Skeletal muscle satellite cell (primary cell): Measurements from ENCODE around the gene SMIM10L2A.
"Not testable (repeated sequence)": the region's sequence is repeated elsewhere in the genome, so short reads cannot be mapped to it uniquely, and the experiment has no call there.

Source experiments
- H3K27me3 ChIP-seq: 2 replicates; pipeline ENCODE4 v1.7.0; 2013; ENCODE audit warnings: low read length; ENCODE audit not compliant: control insufficient read depth, insufficient read depth
- H3K36me3 ChIP-seq: 2 replicates; pipeline ENCODE4 v1.7.0; 2013; ENCODE audit warnings: mild to moderate bottlenecking, control low read depth, low read length; ENCODE audit not compliant: insufficient read depth
- H3K4me1 ChIP-seq: 2 replicates; pipeline ENCODE4 v1.7.0; 2013; ENCODE audit warnings: low read length; ENCODE audit not compliant: control insufficient read depth, insufficient read depth
- H3K4me2 ChIP-seq: 2 replicates; pipeline ENCODE4 v1.7.0; 2013; ENCODE audit warnings: mild to moderate bottlenecking, low read length
- H3K4me3 ChIP-seq: 2 replicates; pipeline ENCODE4 v1.7.0; 2013; ENCODE audit warnings: low read length
- H3K9ac ChIP-seq: 2 replicates; pipeline ENCODE4 v1.7.0; 2013; ENCODE audit warnings: mild to moderate bottlenecking, low read depth, low read length, moderate library complexity
- H3K9me3 ChIP-seq: replicated peaks from 2 replicates; pipeline ENCODE4 v1.7.0; 2013; ENCODE audit warnings: mild to moderate bottlenecking, control low read depth, low read length

Gene SMIM10L2A

DNA sequence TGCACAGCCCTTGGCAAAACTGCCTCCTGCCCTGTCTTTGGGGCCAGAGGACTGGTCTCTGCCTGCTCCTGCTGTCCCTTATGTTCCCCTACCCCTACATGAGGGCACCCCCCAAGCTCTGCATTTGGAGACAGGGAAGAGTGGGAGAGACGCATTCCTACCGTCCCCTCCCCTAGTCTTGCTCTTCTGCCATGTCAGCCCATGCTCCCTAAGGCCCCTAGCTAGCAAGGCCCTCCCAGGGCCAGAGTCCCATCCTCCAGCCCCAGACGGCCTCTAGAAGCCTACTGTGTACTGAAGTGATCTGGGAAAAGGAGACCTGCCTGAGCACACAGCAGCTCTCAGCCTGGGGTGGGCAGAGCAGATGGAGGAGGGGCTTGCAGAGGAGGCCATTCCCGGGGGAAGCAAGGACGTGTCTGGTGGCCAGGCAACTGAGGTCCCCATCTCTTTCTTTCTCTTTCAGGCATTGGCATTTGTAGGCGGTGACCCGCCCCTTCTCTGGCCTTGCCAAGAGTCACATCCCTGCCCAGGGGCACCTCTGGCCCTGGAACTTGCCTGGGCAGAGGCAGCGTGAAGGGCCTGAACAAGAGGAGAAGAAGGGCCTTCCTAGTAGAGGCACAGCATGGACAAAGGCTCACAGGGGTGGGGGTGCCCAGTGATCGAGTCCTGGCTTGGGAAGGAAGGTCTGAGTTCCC, 1.6 kb downstream of the SMIM10L2A start:
- not testable (repeated sequence) for H3K4me3 ChIP-seq, H3K9me3 ChIP-seq, H3K9ac ChIP-seq, H3K36me3 ChIP-seq, H3K27me3 ChIP-seq, H3K4me2 ChIP-seq, H3K4me1 ChIP-seq

DNA sequence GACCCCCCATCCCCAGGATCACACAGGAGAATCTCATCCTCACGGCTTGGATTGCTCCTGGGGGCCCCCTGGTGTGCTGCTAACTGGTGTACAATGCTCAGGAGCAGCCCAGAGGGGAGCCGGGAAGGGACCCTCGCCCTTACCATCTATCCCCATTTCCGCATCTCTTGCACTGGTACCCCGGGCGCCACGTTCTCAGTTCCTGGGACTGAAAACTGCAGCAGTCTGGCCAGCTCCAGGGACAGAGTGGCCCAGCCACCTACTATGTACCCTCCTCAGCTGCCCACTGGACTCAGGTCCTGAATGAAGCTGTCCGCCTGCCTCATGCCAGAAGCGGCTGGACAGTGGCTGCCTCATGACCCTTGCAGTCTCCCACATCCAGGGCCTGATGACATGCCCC, 2.7 kb downstream of the SMIM10L2A start:
- H3K36me3 ChIP-seq: no peaks in the 10 kb centered on the region
- H3K27me3 ChIP-seq: peaks cover 7% of the 10 kb centered on the region
- H3K4me2 ChIP-seq: no peak overlapping the region
- no peaks in the 10 kb centered on the region for H3K9me3 ChIP-seq
- H3K9ac ChIP-seq: no peak overlapping the region
- H3K4me1 ChIP-seq: no peaks in the 10 kb centered on the region
- H3K4me3 ChIP-seq: no peak overlapping the region

DNA sequence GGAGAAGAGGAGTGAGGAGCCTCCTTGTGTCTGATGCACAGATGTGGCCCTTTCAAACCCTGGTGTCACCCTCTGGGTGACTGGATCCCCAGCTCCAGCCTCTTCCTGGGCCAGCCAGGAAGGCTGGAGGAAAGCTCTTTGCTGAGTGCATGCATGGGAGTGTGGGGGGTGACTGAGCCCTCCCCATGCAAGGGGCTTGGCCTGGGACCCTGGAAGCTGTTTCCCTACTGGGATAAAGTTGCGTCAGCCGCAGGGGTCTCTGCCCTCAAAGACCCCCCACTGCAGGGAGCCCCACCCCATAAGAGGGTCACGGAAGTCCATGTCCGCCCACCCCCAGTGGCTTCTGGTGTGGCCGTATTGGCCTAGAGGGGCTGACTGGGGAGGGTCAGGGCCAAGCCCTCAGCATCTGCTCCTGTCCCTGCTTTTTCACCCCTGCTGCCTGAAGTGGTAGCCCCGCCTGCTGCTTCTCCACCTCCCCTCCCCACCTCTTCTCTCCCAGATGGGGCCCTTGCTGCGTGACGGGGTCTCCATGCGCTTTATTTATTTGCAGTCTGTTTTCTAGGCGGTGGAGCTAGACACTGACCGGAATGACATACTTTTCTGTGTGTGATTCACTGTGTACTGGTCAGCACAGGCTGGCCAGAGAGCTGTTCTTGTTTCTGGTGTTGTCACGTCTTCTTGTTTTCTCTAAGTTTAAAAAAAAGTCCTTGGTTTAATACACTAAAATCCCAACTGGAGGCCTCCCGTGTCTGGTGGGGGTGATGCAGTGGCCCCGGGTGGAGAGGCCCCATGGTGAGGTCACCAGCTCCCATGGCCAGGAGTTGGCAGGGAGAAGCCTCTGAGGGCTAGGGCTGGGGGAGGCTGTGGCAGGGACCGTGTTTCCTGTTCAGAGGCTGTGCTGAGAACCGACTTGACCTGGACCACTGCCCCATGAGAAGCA, 3.6 kb downstream of the SMIM10L2A start:
- Histone ChIP-seq H3K27me3 (peaks cover 7% of the 10 kb centered on the region), H3K9ac (no peak overlapping the region), H3K4me1 (no peaks in the 10 kb centered on the region), H3K9me3 (no peaks in the 10 kb centered on the region), H3K4me2 (no peak overlapping the region), H3K4me3 (no peak overlapping the region), H3K36me3 (no peaks in the 10 kb centered on the region)

DNA sequence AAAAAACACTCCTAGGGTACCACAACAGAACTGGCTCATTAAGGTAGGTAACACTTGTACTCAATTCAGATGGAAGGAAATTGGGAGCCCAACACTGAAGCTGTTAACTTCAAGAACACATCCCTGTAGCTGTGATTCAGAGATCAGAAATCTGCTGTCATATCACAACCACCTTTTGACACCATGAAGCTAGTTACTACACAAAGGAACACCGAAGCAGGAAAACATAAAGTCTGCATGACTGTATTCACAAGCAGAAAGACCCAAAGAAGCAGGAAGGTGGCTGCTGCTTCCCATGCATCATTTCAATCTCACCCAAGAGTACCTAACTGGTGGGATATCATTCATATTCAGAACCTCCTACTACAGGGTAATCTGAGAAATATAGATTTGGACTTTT, 7.7 kb downstream of the SMIM10L2A start:
- H3K4me2 ChIP-seq: no peak overlapping the region
- no peaks in the 10 kb centered on the region for H3K4me1 ChIP-seq
- H3K36me3 ChIP-seq: no peaks in the 10 kb centered on the region
- no peak overlapping the region for H3K4me3 ChIP-seq
- no peak overlapping the region for H3K9ac ChIP-seq
- no peaks in the 10 kb centered on the region for H3K9me3 ChIP-seq
- H3K27me3 ChIP-seq: peaks cover 7% of the 10 kb centered on the region

DNA sequence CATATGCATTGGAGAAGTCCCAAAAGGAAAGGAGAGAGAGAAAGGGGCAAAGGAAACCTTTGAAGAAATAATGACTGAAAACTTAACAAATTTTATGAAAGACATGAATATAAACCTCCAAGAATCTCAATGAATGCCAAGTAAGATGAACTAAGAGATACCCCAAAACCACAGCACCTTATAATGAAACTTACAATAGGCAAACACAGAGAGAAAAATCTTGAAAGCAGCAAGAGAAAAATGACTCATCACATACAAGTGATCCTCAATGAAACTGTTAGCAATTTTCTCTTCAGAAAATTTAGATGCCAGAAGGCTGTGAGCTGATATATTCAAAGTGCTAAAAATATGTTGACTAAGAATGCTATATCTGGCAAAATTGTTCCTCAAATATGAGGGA, 10.1 kb downstream of the SMIM10L2A start:
- Histone ChIP-seq H3K27me3 (peaks cover 3% of the 10 kb centered on the region), H3K4me1 (no peaks in the 10 kb centered on the region), H3K9ac (no peak overlapping the region), H3K36me3 (no peaks in the 10 kb centered on the region), H3K4me3 (no peak overlapping the region), H3K9me3 (no peaks in the 10 kb centered on the region), H3K4me2 (no peak overlapping the region)

DNA sequence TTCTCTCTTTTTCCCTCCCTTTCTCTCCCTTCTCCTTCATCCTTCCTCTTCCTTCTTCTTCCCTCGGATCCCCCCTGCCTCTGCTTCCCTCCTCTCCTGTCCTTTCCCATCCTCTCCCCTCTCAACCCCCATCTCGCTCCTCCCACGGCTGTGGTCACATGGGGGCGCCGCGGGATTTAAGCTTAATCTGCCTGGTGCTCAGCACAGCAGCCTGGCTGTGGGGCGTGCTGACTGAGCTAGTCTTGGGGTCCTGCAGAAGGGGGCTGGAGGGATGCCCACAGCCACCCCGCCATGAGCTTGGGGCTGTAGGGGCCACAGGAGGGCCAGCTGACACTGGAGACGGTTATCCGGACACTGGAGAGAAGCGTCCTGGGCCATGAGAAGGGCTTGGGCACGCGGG, 10.7 kb downstream of the SMIM10L2A start:
- no peak overlapping the region for H3K4me2 ChIP-seq
- H3K4me3 ChIP-seq: no peak overlapping the region
- no peaks in the 10 kb centered on the region for H3K4me1 ChIP-seq
- no peaks in the 10 kb centered on the region for H3K27me3 ChIP-seq
- H3K9me3 ChIP-seq: no peaks in the 10 kb centered on the region
- no peak overlapping the region for H3K9ac ChIP-seq
- H3K36me3 ChIP-seq: no peaks in the 10 kb centered on the region

DNA sequence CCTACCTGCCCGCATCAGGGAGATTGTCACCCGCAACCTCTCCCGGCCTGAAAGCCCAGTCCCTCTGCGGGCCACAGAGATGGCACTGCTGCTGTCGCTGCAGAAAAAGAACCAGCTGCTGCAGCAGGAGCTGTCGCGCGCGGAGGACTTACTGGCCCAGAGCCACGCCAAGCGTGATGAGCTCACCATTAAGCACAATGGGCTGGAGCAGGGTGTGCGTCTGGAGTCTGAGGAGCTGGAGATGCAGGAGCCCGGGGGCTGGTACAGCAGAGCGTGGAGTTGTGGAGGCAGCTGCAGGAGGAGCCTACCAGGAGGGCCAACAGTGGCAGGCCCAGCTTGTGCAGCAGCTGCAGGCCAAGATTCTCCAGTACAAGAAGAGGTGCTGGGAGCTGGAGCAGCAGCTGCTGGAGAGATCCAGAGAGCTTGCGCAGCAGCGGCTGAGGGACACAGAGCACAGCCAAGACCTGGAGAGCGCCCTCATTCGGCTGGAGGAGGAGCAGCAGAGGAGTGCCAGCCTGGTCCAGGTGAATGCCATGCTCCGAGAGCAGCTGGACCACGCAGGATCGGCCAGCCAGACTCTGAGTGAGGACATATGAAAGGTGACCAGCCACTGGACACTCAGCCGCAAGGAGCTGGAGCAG, 11.3 kb downstream of the SMIM10L2A start:
- Histone ChIP-seq H3K27me3 (no peaks in the 10 kb centered on the region), H3K4me3 (no peak overlapping the region), H3K36me3 (no peaks in the 10 kb centered on the region), H3K9ac (no peak overlapping the region), H3K9me3 (no peaks in the 10 kb centered on the region), H3K4me2 (no peak overlapping the region), H3K4me1 (no peaks in the 10 kb centered on the region)

DNA sequence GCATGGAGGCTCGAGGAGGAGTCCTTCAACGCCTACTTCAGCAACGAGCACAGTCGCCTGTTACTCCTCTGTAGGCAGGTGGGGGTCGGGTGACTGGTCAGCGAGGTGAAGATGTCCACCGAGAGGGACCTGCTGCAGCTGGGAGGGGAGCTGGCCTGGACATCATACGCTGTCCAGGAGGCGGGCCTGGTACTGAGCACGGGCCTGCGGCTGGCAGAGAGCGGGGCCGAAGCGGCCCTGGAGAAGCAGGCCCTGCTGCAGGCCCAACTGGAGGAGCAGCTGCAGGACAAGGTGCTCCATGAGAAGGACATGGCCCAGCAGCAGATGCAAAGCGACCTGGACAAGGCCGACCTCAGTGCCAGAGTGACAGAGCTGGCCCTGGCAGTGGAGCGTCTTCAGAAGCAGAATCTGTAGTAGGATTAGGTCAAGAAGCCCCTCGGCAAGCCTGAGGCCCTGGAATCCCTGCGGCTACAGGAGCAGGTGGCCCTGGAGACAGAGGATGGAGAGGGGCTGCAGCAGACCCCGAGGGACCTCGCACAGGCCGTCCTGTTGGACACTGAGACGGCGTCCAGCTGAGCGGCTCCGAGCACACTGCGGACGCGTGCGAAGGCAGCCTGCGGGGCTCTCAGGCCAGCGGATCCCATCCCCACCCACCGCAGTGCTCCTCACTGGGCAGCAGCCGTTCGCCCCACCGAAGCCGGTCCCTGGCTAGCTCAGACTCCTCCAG, 11.9 kb downstream of the SMIM10L2A start:
- Histone ChIP-seq H3K4me3 (no peak overlapping the region), H3K4me1 (no peaks in the 10 kb centered on the region), H3K27me3 (no peaks in the 10 kb centered on the region), H3K9ac (no peak overlapping the region), H3K4me2 (no peak overlapping the region), H3K9me3 (no peaks in the 10 kb centered on the region), H3K36me3 (no peaks in the 10 kb centered on the region)

DNA sequence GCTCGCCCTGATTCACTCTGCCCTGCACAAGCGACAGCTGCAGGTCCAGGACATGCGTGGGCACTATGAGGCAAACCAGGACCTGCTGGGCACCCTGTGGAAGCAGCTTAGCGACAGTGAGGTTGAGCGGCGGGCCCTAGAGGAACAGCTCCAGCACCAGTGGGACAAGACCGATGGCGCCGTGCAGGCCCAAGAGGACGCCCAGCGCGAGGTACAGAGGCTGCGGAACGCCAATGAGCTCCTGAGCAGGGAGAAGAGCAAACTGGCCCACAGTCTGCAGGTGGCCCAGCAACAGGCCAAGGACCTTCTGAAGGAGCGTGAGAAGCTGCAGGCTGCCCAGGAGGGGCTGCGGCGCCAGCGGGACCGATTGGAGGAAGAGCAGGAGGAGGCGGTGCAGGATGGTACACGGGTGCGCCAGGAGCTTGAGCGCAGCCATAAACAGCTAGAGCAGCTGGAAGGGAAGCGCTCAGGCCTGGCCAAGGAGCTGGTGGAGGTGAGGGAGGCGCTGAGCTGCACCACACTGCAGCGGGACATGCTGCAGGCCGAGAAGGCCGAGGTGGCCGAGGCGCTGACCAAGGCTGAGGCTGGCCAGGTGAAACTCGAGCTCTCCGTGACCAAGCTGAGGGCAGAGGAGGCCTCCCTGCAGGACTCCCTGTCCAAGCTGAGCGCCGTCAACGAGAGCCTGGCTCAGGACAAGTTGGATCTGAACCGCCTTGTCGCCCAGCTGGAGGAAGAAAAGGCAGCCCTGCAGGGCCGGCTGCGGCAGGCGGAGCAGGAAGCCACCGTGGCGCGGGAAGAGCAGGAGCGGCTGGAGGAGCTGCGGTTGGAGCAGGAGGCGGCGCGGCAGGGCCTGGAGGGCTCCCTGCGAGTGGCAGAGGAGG, 12.8 kb downstream of the SMIM10L2A start:
- no peaks in the 10 kb centered on the region for H3K36me3 ChIP-seq
- H3K9ac ChIP-seq: no peak overlapping the region
- no peaks in the 10 kb centered on the region for H3K4me1 ChIP-seq
- no peak overlapping the region for H3K4me2 ChIP-seq
- no peaks in the 10 kb centered on the region for H3K9me3 ChIP-seq
- H3K4me3 ChIP-seq: no peak overlapping the region
- H3K27me3 ChIP-seq: no peaks in the 10 kb centered on the region

DNA sequence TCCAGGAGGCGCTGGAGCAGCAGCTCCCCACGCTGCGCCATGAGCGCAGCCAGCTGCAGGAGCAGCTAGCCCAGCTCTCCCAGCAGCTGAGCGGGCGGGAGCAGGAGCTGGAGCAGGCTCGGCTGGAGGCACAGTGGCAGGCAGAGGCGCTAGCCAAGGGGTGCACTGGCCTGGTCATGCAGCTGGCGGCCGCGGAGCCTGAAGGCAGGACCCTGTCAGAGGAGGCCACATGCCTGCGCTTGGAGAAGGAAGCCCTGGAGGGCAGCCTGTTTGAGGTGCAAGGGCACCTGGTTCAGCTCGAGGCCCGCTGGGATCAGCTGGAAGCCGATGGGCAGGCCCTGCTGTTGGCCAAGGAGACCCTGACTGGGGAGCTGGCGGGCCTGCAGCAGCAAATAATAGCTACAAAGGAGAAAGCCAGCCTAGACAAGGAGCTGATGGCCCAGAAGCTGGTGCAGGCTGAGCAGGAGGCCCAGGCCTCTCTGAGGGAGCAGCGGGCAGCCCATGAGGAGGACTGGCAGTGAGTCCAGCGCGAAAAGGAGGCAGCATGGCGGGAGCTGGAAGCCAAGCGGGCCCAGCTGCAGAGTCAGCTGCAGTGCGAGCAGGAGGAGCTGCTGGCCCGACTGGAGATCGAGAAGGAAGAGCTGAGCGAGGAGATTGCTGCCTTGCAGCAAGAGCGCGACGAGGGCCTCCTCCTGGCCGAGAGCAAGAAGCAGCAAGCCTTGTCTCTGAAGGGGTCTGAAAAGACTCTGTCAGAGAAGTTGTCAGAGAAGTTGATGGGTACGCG, 13.6 kb downstream of the SMIM10L2A start:
- Histone ChIP-seq H3K9me3 (no peaks in the 10 kb centered on the region), H3K9ac (no peak overlapping the region), H3K27me3 (no peaks in the 10 kb centered on the region), H3K4me1 (no peaks in the 10 kb centered on the region), H3K4me2 (no peak overlapping the region), H3K36me3 (no peaks in the 10 kb centered on the region), H3K4me3 (no peak overlapping the region)
